NT2/D1 (cell line): ENCODE data around the gene SLC24A3.

Experiments used
- SUZ12 ChIP-seq: IDR thresholded peaks from 2 replicates; pipeline ENCODE4 v1.6.1; 2011; ENCODE audit not compliant: insufficient read length, insufficient read depth; ENCODE audit errors: extremely low read depth
- YY1 ChIP-seq: IDR thresholded peaks from 2 replicates; pipeline ENCODE4 v1.6.1; 2011; ENCODE audit not compliant: insufficient read length, insufficient read depth
- ZNF274 ChIP-seq: IDR thresholded peaks from 2 replicates; pipeline ENCODE4 v1.6.1; 2011; ENCODE audit warnings: mild to moderate bottlenecking, low read depth, low read length

DNA sequence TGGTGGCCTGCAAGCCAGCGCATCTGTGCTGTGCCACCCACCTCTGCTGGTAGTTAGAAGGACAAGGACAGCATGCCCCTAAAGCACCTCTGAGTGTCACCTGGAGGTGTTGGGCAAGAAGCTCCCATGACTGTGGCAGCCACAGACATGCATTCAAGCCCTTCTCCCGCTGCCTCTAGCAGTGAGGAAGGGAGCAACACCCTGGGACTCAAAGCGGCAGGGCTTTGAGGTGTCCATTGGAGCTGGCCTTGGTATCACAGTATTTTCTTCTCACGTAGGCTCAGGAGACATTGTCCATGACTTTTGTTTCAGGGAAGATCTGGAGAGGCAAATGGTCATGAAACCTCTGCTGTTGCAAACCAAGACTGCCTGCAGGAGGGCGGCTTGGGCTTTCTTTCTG is 404.8 kb downstream of the SLC24A3 start:
- TF ChIP-seq SUZ12 = no peak
- no peak for TF ChIP-seq ZNF274
- TF ChIP-seq YY1 = no peak
